Measurements from ENCODE around the gene DOK1. TPM values are rescaled to one million over a fixed set of nuclear protein-coding genes. Genes with fewer than 3 reads are reported as not detected.

Gene DOK1
- total and polyA plus RNA-seq, 2 donors from 2014 or later: 11.3 to 16.7 TPM

DNA sequence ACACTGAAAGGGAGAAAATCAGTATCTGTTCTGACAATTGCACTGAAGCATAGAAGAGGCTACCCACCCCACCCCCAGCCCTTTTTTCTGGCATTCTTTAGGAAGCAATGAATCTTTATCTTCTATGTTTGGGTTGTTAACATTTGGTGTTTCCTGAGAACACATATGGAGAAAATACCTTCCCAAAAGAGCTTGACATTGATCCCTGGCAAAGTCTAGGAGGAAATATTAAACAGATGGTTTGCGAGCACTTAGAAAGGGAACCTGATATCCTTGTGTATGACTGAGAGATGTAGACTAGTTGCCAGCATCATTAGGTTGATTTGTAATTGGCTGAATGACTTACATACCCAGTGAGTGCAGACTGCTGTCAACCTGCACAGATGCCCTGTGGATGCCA lies 42.9 kb downstream of the DOK1 start:
- Histone ChIP-seq H3K27me3 (ENCODE audit: control insufficient read depth, insufficient read depth, low read length) (no peaks in the 10 kb centered on the region), H3K4me3 (ENCODE audit: low read length in 3 of 3) (no peak overlapping the region), H3K9me3 (ENCODE audit: control insufficient read depth in 2 of 3, insufficient read depth in 1 of 3, low read length in 3 of 3) (no peaks in the 10 kb centered on the region), H3K9ac (ENCODE audit: low read length in 3 of 3) (no peak overlapping the region), H3K4me1 (ENCODE audit: control insufficient read depth in 2 of 3, insufficient read depth in 2 of 3, low read depth in 1 of 3, low read length in 3 of 3) (no peaks in the 10 kb centered on the region), H3K27ac (ENCODE audit: low read depth in 2 of 2, low read length in 2 of 2) (no peak overlapping the region), H3K36me3 (ENCODE audit: control insufficient read depth in 2 of 3, insufficient read depth in 3 of 3, low read length in 3 of 3) (no peaks in the 10 kb centered on the region)
- DNase-seq (no peak), FAIRE-seq (no peak)
- TF ChIP-seq CTCF (IDR thresholded peaks at IDR 0.05; ENCODE audit: borderline replicate concordance, extremely low read depth, insufficient read depth): no peak
- intact Hi-C loops (cut with DNase I): no loop called here

- intact Hi-C loops (cut with DNase I): no loop called here
- Histone ChIP-seq H3K9ac (ENCODE audit: low read length in 3 of 3) (no peak overlapping the region), H3K36me3 (ENCODE audit: control insufficient read depth in 2 of 3, insufficient read depth in 3 of 3, low read length in 3 of 3) (no peaks in the 10 kb centered on the region), H3K27me3 (ENCODE audit: control insufficient read depth, insufficient read depth, low read length) (no peaks in the 10 kb centered on the region), H3K4me3 (ENCODE audit: low read length in 3 of 3) (no peak overlapping the region), H3K27ac (ENCODE audit: low read depth in 2 of 2, low read length in 2 of 2) (no peak overlapping the region), H3K4me1 (ENCODE audit: control insufficient read depth in 2 of 3, insufficient read depth in 2 of 3, low read depth in 1 of 3, low read length in 3 of 3) (no peaks in the 10 kb centered on the region), H3K9me3 (ENCODE audit: control insufficient read depth in 2 of 3, insufficient read depth in 1 of 3, low read length in 3 of 3) (no peaks in the 10 kb centered on the region)
- DNase-seq (no peak), FAIRE-seq (no peak)
- TF ChIP-seq CTCF (IDR thresholded peaks at IDR 0.05; ENCODE audit: borderline replicate concordance, extremely low read depth, insufficient read depth): no peak
These were observed 45.2 kb downstream of the DOK1 start for GRCh38 chr2:74599676-74600075.

DNA sequence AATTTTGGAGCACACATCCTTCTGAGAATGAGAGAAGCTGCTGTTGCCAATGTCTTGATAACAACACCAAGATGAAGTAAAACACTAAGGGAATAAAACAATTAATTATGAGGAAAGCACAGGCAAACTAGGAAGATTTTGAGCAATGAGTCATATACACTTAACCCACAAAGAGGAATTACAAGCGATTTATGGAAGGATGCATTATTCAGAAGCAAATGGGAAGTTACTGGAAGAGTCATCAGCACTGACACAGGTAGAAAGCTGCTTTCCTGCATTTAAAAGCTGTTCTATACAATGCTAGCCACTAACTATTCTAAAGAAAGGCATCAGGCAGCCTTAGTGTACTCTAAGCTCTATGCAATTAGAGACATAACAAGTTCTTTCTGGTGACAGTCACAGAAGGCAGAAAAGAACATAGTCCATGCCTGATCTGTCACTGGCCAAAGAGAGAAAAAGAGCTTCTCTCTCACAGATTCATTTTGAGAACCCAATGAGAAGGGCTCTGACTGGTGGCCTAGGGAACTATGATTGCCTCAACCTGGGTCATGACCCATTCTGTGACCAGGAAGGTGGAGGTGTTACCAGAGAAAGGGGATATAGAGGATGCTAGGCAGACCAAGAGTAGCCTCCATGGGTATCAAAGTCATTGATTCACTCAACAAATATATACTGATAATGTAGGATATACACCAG lies 48.2 kb downstream of the DOK1 start:
- no peak for TF ChIP-seq CTCF (IDR thresholded peaks at IDR 0.05; ENCODE audit: borderline replicate concordance, extremely low read depth, insufficient read depth)
- Histone ChIP-seq H3K4me1 (ENCODE audit: control insufficient read depth in 2 of 3, insufficient read depth in 2 of 3, low read depth in 1 of 3, low read length in 3 of 3) (no peaks in the 10 kb centered on the region), H3K9me3 (ENCODE audit: control insufficient read depth in 2 of 3, insufficient read depth in 1 of 3, low read length in 3 of 3) (no peaks in the 10 kb centered on the region), H3K27me3 (ENCODE audit: control insufficient read depth, insufficient read depth, low read length) (no peaks in the 10 kb centered on the region), H3K27ac (ENCODE audit: low read depth in 2 of 2, low read length in 2 of 2) (no peak overlapping the region), H3K36me3 (ENCODE audit: control insufficient read depth in 2 of 3, insufficient read depth in 3 of 3, low read length in 3 of 3) (no peaks in the 10 kb centered on the region), H3K4me3 (ENCODE audit: low read length in 3 of 3) (no peak overlapping the region), H3K9ac (ENCODE audit: low read length in 3 of 3) (no peak overlapping the region)
- FAIRE-seq: no peak
- intact Hi-C loops (cut with DNase I): no loop called here
- no peak for DNase-seq

All from kidney (tissue), 14 donors.